HuH-7 (cell line): Measurements from ENCODE around the gene RNU6-1.

Experiments used
- DNase-seq: peaks from one replicate; pipeline ENCODE4 v3.0.0; 2011; ENCODE audit warnings: low spot score

The RNU6-1 gene

GRCh38 chr15:67839929-67840748 is at the start of gene RNU6-1:
Gene RNU6-1 (minus strand): TSS chr15:67840045.
- DNase-seq, result peak; percentile 95

GRCh38 chr15:67887776-67888175 is 47.9 kb upstream of the RNU6-1 start:
- no peak for DNase-seq

GRCh38 chr15:67885861-67886260 is 46.0 kb upstream of the RNU6-1 start:
- DNase-seq, result no peak

GRCh38 chr15:67885175-67885523 is 45.3 kb upstream of the RNU6-1 start:
- DNase-seq, result no peak

- DNase-seq, result peak; percentile 87
These were observed 44.8 kb upstream of the RNU6-1 start for GRCh38 chr15:67884514-67885174.

- DNase-seq, result no peak
These were observed 44.2 kb upstream of the RNU6-1 start for GRCh38 chr15:67884009-67884408.

- DNase-seq, result no peak
These were observed 43.5 kb upstream of the RNU6-1 start for GRCh38 chr15:67883234-67883773.

GRCh38 chr15:67882487-67883233 is 42.8 kb upstream of the RNU6-1 start:
- DNase-seq, result no peak

- DNase-seq, result no peak
These were observed 40.9 kb upstream of the RNU6-1 start for GRCh38 chr15:67880651-67881182.

- no peak for DNase-seq
These were observed 39.7 kb upstream of the RNU6-1 start for GRCh38 chr15:67879440-67880129.

GRCh38 chr15:67878712-67879206 is 38.9 kb upstream of the RNU6-1 start:
- DNase-seq, result no peak

- DNase-seq, result no peak
These were observed 33.9 kb upstream of the RNU6-1 start for GRCh38 chr15:67873777-67874176.

- DNase-seq, result no peak
These were observed 31.1 kb upstream of the RNU6-1 start for GRCh38 chr15:67870868-67871408.

- DNase-seq, result no peak
These were observed 29.9 kb upstream of the RNU6-1 start for GRCh38 chr15:67869701-67870100.

- no peak for DNase-seq
These were observed 25.9 kb upstream of the RNU6-1 start for GRCh38 chr15:67865766-67866165.

GRCh38 chr15:67865331-67865730 is 25.5 kb upstream of the RNU6-1 start:
- DNase-seq, result no peak

- peak; percentile 81 for DNase-seq
These were observed 23.7 kb upstream of the RNU6-1 start for GRCh38 chr15:67863442-67863987.

- no peak for DNase-seq
These were observed 23.1 kb upstream of the RNU6-1 start for GRCh38 chr15:67862750-67863441.

- DNase-seq, result no peak
These were observed 22.1 kb upstream of the RNU6-1 start for GRCh38 chr15:67861983-67862382.

- no peak for DNase-seq
These were observed 19.6 kb upstream of the RNU6-1 start for GRCh38 chr15:67859331-67859946.
